Right kidney (tissue), 1 donor: Measurements from ENCODE around the gene BMP7.

Source experiments
- DNase-seq: peaks from one replicate; pipeline ENCODE4 v3.0.0-alpha.2; 2016

The BMP7 gene

DNA sequence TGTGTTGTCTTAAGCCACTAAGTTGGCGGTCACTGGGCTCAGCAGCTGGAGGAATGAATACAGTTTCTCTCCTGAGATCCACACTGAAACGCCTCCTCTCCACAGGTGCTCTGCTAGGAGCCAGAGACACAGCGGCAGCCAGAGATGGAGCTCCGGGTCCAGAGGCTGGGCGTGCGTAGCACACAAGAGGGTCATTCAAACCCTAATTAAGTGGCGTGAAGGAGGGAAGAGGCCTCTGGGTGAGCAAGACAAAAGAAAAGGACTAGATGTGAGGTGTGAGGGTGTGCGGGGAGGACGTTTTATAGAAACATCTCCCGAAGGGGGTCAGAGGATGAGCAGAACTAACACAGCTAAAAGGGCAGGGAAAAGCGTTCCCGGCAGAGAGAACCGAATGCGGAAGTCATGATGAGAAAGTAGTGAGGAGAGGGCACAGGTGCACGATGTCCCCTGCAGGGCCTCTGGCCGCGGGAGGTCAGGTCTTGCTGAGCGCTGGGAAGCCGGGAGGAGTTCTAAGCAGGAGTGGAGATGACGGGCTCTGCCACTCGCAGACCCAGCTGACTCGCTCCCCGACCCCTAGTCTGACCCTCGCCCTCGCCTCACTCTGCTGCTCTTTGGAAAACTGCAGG is 54.4 kb downstream of the BMP7 start:
- peak; percentile 51 for DNase-seq

DNA sequence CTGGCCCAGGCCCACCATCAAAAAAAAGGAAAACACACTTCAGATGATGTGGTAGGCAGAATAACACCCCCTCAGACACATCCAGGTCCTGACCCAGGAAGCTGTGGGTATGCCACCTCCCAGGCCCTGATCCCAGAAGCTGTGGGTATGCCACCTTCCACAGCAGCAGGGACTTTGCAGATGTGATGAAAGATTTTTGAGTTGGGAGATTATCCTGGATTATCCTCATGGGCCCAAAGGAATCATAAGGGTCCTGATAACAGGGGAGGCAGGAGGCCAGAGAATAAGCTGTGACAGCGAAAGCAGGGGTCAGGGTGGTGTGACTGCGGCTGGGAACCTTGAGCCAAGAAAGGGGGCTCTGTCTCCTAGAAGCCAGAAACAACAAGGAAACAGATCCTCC is 55.0 kb downstream of the BMP7 start:
- DNase-seq = no peak

DNA sequence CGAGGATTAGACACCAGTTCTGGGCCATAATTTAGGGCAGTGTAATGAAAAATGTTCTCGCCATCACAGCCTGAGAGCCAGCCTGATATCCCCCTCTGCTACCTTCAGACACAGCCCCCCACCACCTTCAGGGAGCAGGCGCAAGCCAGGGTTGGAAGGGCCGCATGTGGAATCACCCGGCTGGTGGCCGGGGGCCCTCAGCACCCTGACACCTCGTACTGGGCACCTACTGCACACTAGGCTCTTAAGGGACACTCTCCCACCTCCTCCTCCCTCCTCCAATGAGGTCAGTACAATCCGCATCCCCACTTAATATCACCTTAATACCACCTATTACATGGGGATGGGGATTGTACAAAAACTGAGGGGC is 55.5 kb downstream of the BMP7 start:
- no peak for DNase-seq

DNA sequence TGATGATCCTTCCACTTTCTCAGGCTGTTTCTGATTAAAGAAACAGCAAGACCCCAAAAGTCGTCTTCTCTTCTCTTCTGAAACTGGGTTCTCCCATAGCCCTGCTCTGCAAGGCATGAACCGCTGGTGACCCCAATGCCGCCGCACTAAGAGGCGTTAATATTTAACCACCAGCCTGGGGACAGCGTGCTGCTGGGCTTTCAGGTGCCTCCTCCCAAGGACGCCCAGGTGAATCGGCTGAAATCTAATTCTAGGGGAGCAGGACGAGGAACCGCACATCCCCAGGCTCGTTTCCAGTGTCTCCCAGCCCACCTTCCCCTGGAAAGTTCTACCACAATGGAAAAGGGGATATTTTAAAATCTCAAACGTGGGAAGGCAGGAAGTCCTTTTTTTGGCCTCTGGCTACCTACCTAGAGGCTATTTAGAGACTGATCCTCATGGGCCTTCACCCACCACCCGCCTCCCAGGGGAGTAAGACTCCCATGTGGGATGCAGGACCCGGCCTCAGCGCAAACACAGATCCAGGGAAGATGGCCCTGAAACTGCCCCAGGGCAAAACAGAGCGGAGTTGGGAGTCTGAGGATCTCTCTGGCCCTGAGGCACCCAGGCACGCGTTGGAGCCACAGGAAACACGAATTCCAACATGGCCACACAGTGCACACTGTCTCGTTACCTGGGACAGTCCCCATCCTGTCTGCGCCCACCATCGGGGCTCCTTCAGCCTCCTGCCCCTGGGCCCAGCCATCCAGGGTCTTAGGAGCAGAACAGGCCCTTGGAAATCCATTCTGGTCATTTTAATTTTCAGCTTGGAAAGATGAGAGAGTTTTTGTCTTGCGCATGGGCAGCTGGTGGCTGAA is 56.2 kb downstream of the BMP7 start:
- DNase-seq = no peak

DNA sequence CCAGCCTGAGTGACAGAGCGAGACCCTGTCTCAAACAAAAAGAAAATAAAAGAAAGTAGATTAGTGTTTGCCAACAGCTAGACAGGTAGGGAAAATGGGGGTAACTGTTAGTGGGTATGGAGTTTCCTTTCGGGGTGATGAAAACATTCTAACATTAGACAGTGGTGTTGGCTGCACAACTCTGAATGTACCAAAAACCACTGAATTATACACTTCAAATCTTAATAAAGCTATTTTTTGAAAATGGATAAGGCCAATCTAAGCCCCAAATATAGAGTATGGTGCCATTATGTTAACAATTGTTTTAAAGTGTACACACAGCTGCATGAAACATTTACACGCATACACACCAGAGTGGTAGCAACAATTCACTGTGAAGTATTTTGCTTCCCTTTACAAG is 57.0 kb downstream of the BMP7 start:
- DNase-seq = no peak

DNA sequence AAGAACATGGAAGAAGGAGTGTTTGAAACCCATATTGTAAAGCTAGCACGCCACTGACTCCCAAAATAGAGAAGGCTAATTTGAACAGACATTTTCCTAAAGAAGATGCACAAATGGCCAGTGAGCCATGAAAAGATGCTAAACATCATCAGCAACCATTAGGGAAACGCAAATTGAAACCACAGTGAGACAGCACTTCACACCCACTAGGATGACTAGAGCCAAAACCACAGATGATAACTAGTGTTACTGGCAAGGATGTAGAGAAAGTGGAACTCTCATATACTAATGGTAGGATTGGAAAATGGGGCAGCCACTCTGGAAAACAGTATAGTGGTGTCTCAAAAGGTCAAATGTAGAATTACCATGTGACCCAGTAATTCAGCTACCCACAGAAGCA is 58.2 kb downstream of the BMP7 start:
- no peak for DNase-seq

DNA sequence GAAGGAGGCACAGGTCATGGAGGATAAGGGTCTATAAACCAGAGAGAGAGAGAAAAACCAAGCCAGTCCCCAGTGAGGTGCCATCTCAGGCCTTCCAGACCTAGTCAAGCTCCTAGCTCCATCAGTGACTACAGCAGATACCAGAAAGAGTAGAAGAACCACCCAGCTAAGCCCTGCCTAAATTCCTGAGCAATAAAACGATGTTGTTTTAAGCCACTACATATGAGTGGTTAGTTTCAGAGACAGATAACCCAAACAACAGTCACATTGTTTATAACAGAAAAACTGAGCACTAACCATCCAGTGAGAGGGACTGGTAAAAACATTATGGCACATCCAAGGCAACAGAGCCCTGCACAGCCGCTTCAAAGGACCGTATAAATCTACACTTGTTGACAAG is 59.2 kb downstream of the BMP7 start:
- no peak for DNase-seq

DNA sequence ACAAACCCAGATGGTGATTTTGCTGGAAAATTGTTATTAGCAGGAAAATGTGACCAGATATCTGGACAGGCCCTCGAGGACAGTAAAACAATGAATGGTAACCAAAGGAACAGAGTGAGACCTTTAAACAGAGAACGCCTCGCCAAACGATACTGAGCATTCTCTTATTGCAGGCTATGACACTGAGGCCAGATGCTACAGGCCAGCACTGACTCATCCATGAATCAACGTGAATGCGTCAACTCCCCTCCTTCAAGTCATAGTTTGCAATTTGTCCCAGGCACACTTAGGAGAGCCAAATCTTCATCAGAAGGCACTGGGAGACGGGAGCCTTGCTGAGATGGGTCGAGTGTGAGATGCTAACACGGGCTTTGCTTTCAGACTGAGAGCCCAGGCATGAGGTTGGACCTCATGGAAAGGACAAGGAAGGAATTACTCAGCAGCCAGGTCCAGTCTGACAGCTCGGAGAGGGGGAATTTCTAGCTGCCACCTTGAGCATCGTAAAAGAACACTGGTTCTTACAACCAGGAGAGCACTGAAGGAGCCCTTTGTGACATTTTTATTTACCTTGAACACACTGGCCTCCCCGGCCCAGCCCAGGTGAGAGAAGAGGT is 60.7 kb downstream of the BMP7 start:
- no peak for DNase-seq

DNA sequence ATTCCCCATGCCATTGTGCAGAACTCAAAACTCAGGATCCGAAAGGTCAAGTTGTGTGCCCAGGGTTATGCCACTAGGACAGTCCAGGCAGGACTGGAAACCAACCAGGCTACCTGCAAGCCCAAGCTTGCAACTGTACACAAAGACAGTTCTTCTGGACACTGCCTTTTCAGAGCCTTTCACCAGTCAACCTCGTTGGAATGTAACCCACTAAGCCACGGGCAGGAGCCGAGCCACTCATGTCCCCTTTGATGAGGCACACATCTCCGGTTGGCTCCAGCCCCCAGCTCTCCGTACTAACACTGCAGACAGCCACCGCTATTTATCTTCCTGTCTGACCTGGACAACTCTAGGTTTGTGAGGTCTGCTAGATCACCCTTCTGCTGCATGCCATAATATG is 62.5 kb downstream of the BMP7 start:
- no peak for DNase-seq

DNA sequence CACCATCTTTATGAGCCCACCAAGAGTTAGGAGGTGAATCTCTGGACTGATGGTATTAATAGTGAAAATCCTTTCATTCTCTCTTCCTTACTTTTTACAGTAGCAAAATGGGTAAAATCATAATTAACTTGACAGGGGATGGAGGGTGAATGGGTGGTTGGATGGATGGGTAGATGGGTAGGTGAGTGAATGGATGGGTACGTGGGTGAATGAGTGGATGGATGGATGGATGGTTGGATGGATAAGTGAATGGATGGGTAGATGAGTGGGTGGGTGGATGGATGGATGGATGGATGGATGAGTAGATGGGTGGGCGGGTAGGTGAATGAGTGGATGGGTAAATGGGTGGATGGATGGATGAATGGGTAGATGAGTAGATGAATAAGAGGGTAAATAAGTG is 63.2 kb downstream of the BMP7 start:
- no peak for DNase-seq

DNA sequence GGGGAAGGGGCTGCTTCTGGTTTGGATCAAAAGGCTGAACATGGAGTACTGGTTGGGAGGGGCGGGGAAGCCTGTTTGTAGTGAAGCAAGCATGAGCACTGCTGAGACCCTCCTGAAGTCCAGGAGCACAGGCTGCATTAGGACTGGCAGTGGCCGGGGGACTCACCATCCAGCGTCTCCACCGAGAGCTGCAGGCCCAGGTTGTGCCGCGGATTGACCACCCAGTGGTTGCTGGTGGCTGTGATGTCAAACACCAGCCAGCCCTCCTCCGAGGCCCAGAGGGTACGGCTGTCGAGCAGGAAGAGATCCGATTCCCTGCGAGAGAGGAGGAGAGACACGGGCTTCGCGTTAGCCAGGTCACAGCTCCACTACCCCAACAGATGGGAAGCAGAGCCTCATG is 64.1 kb downstream of the BMP7 start:
- no peak for DNase-seq

DNA sequence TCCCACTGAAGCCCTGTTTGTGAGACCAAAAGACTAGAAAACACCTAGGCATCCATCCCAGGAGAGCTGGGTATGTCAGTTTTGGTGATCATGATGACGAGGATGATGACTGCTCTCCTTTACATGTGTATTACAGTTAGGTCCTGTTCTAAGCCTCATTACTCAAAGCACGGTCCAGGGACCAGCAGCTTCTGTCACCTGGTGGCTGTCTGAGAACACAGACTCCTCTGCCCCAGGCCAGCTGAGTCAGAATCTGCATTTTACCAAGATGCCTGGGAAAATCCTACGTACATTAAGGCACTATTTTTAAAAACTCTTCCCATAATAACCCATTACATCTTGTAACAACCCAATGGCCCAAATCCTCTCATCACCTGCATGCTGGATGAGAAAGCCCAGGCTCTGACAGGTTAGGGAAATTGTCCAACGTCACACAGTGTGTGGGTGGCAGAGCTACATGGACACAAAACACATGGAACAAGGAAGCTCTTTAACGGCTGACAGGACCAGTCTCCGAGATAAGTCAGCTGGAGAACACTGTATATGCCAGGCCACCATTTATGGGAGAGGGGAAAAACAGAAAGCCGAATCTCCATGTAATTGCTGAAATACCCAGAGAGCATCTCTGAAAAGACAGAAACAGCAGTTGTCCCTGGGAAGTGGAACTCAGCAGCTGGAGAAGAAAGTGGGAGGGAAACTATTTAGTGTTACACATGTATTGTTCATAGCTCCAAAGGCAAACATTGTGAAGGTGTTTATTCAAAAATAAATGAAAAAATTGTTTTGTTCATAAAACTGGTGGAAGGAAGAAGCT is 65.4 kb downstream of the BMP7 start:
- no peak for DNase-seq

DNA sequence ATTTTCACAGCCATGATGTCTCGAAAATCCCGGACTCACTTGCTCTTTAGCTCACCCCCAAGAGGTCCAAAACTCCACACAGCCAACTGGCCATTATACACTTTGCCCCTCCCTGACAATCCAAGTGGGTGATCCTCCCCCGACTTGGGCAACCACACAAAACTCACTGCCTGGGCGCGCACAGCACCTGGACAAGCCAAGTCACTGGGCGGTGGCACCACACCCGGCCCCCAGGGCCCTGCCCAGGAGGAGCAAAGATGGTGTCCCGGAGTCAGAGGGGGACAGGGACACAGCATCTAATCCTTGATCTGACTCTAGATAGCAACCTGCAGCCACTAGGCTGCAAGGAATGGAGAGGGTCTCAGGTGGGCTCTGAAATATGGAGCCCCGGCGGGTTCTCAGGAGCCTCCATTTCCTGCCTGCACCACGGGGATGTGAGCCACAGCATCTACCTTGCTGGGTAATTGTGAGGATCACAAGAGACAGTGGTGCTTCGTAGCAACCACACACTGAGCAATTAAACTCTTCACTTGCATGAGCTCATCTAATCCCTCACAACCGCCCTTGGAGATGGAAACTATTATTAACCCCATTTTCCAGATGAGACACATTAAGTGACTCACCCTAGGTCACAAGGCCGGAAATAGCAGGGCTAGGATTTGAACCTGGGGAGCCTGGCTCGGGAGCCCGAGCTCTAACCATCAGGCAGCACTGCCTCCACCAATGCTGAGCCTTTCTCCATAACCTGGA is 66.6 kb downstream of the BMP7 start:
- DNase-seq = no peak

DNA sequence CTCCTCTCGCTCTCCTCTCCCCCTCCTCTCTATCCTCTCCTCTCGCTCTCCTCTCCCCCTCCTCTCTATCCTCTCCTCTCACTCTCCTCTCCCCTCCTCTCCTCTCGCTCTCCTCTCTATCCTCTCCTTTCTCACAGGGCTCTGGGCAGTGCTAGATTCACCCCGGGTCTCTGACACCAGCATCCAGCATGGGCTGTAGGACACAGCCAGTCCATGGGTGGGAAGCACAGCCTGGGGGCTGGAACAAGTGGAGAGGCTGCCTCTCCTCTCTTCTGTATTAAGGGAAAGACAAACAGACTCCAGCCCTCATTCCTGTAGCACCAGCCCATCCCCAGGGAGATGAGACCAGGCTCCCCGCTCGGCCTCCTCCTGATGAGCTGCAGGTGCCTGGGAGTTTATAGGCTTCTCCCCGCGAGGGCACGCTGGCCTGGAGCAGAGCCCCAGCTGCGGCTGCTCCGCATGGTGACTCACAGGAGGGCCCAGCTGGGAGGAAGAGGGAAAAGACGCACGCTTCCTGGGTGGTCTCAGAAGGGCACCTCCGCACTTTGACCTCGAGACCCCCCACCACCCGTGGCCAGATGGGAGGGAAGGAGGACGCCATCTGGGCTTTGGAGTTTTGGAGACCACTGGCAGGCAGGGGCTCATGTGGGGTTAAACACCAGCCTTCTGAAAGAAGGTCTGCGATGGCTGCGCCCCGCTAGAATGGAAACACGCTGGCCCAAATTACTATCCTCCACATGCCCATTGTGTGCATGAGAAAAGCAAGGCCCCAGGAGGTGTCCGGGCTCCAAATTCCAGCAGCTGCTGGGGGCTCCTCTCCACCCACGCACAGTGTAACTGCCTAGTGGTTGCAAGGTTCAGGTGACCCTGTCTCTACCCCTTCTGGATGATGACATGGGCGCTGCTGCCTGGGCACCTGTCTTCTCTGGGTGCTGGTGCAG is 68.0 kb downstream of the BMP7 start:
- DNase-seq = no peak

DNA sequence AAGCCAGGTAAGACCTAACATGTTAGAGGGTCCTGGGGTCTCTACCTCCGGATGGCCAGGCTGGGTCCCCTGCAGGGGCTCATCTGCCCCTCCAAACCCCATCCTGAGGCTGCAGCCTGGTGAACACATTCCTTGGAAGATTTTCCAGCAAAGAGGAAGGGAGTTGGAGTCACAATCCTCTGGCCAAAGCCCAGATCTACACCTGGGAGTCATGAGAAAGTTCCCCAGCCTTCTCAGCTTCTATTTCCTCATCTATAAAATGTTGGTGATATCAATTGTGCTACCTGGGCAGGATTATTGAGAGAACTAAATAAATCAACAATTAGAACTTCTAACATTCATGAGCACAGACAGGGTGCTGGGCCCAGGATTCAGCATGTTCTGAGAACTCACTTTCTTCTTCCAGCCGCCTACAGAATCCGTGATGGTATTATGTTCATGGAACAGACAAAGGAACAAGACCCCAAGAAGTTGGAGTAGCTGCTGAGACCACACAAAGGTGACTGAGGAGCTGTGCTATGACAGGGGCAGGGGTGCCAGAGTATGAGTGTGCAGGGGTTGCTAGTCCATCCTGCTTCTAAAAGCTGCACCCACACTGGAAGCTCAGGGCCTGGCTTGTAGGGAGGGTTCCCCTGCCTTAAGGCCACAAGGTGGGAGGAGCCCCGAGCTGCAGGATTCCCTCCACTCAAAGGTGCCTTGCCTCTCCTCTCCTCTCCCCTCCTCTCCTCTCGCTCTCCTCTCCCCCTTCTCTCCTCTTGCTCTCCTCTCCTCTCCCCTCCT is 68.9 kb downstream of the BMP7 start:
- no peak for DNase-seq

DNA sequence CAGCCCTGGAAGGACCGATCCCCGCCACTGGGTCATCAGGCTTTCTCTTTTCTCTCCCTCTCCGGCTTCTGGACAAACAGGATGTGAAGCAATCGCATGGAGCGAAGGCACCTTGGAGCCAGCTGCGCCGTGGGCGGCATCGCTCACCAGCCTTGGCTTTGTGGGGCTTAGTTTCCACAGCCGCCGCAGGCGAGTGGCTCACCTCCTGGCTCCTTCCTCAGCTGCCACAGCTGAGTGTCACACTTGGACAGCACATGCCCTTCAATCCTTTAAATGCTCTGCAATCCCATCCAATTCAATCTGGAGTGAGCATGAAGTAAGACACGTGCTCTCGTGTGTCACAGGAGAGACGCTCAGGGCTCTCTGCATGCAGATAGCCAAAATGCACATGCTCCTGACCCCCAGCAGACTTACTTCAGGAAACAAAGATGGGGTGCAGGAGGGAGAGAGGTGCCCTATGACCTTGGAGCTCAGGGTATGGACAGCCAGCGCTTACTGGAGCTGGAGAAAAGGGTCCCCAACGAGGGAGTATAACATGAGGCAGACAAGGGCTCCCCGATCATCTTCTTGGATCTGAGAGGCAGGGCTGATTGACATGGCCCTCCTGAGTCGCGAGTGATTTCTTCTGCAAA is 70.9 kb downstream of the BMP7 start:
- no peak for DNase-seq

DNA sequence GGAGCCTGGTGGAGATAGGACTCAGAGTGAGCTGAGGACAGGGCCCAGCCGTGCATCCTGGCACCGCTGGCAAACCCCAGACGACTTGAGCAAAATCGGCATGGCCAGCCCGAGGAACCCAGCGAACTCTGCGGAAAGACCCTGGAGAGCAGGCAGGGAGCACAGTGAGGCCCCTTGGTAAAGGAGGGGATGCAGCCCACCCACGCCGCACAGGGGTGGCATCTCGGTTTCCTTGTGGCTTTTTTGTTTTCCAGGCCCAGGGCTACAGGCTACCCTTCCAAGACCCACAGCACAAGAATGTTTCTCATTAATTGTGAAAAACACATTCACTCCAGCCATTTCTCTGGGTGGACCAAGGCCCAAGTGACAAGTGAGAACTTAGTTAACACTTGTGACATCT is 71.4 kb downstream of the BMP7 start:
- DNase-seq = no peak

DNA sequence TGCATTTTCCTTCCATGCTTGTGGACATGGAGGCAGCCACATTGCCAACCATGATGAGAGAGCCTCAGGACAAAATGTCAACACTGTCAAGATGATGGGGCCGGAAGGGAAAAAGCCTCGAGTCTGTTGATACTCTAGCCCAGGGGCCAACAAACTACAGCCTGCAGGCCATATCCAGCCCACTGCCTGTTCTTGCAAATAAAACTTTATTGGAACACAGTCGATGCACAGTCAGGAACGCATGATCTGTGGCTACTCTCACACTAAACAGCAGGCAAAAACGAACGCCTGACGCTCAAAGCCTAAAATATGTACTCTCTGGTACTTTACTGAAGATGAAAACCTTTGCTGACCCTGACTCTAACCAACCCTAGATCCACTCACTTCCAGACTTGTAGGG is 72.3 kb downstream of the BMP7 start:
- DNase-seq = no peak

DNA sequence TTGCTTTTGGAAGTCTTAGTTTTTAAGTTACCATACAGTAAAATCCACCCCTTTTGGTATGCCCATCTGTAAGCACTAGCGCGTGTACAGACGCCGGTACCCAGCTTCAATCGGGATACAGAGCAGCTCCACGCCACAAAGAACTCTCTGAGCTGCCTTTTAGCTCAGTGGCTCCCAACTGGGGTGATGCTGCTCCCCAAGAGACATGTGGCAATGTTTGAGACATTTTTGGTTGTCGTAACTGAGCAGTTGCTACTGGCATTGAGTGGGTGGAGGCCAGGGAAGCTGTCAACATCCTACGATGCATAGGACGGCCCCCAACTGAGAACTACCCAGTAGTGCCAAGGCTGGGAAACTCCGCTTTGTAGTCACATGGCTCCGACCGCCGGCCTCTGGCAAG is 73.3 kb downstream of the BMP7 start:
- DNase-seq = no peak

DNA sequence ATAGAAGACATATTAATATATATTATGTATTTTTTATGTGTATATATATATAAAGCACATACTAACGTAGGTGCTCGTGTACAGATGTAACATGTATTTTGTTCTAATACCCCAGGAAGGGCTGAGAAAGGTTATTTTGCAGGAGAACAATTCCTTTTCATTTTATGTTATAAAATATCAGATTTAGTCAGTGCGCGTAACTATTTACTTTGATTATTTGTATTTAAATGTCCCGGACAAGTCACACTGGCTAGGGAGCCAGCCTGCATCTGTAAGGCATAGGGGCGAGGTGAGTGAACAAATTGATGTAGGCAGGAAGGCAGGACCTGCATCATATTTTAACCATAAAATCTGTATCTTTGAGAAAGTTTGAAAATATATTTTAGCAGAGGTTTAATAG is 74.1 kb downstream of the BMP7 start:
- no peak for DNase-seq
